Stimulated activated CD8-positive, alpha-beta memory T cell treated with anti-CD3 and anti-CD28 coated beads, Interleukin-2, amount 100 ng/mL, for 48 hours (primary cell): ENCODE results near the gene HSPA8.
A peak's percentile ranks its signal among the peaks of the same experiment; 100 is the strongest.
"Not testable (repeated sequence)": the region's sequence is repeated elsewhere in the genome, so short reads cannot be mapped to it uniquely, and the experiment has no call there.

Experiments
- DNase-seq, 2 donors: peaks; one replicate each; pipeline ENCODE4 v3.0.0-alpha.2; 2020; ENCODE audit warnings: low read depth in 2 of 2

The HSPA8 gene

GRCh38 chr11:123061403-123062157 lies at the start of gene HSPA8:
HSPA8 (minus strand) TSS chr11:123062136; CDS start chr11:123061324, 812 bp downstream.
- DNase-seq, result peak; percentile 50 to 59

- DNase-seq, result no peak
Measured at GRCh38 chr11:123111465-123111864, 49.5 kb upstream of the HSPA8 start.

- no peak for DNase-seq
Measured at GRCh38 chr11:123110397-123110796, 48.5 kb upstream of the HSPA8 start.

- DNase-seq, result no peak
Measured at GRCh38 chr11:123107945-123108495, 46.1 kb upstream of the HSPA8 start.

- no peak for DNase-seq
Measured at GRCh38 chr11:123104697-123105096, 42.8 kb upstream of the HSPA8 start.

- no peak for DNase-seq
Measured at GRCh38 chr11:123103326-123103980, 41.5 kb upstream of the HSPA8 start.

GRCh38 chr11:123100379-123101085 lies 38.6 kb upstream of the HSPA8 start:
- DNase-seq, result no peak

- no peak for DNase-seq
Measured at GRCh38 chr11:123098990-123099389, 37.1 kb upstream of the HSPA8 start.

- no peak for DNase-seq
Measured at GRCh38 chr11:123093739-123094138, 31.8 kb upstream of the HSPA8 start.

GRCh38 chr11:123091506-123091905 lies 29.6 kb upstream of the HSPA8 start:
- no peak for DNase-seq

- DNase-seq, result not testable (repeated sequence)
Measured at GRCh38 chr11:123090168-123090567, 28.2 kb upstream of the HSPA8 start.

- DNase-seq, result not testable (repeated sequence)
Measured at GRCh38 chr11:123088896-123089295, 27.0 kb upstream of the HSPA8 start.

- not testable (repeated sequence) for DNase-seq
Measured at GRCh38 chr11:123087657-123088056, 25.7 kb upstream of the HSPA8 start.

GRCh38 chr11:123086305-123086704 lies 24.4 kb upstream of the HSPA8 start:
- DNase-seq, result no peak

GRCh38 chr11:123085497-123085896 lies 23.6 kb upstream of the HSPA8 start:
- no peak for DNase-seq

- DNase-seq, result no peak
Measured at GRCh38 chr11:123084454-123084853, 22.5 kb upstream of the HSPA8 start.

GRCh38 chr11:123083623-123084029 lies 21.7 kb upstream of the HSPA8 start:
- DNase-seq, result peak in 1 of 2 donors; percentile 33

- DNase-seq, result no peak
Measured at GRCh38 chr11:123082977-123083376, 21.0 kb upstream of the HSPA8 start.

GRCh38 chr11:123080015-123080414 lies 18.1 kb upstream of the HSPA8 start:
- no peak for DNase-seq

- DNase-seq, result no peak
Measured at GRCh38 chr11:123076484-123076883, 14.5 kb upstream of the HSPA8 start.

GRCh38 chr11:123073343-123074057 lies 11.6 kb upstream of the HSPA8 start:
- no peak for DNase-seq

- no peak for DNase-seq
Measured at GRCh38 chr11:123072762-123073161, 10.8 kb upstream of the HSPA8 start.
